AG04449 (cell line): ENCODE measurements around the gene ZBTB7C.

ENCODE experiments used
- CTCF ChIA-PET: fragments of 350-600 bp; formaldehyde crosslinking; extraction: SDS; loops from one replicate; lab custom pipeline; 2021; ENCODE audit warnings: antibody characterized with exemption; lab: Yijun Ruan, JAX
- POLR2A ChIA-PET: fragments of 400-600, 350-600 bp; formaldehyde crosslinking; extraction: SDS; loops from one replicate; lab custom pipeline; 2020; ENCODE audit warnings: antibody characterized with exemption, inconsistent platforms; lab: Yijun Ruan, JAX
- DNase-seq: peaks from one replicate; pipeline ENCODE4 v3.0.0-alpha.2; 2010; ENCODE audit warnings: low read depth, low spot score
- H3K4me3 ChIP-seq: 2 replicates; pipeline ENCODE4 v1.5.1; 2011; ENCODE audit warnings: low read depth, mild to moderate bottlenecking, control low read depth, low read length
- TF ChIP-seq, protein P1 (sequence below): IDR thresholded peaks from one replicate; pipeline ENCODE4 v1.5.1; 2011; ENCODE audit warnings: mild to moderate bottlenecking, moderate library complexity, low read length, control low read depth, inconsistent platforms; ENCODE audit not compliant: insufficient read depth; ENCODE audit errors: missing control alignments

ZBTB7C gene

GRCh38 chr18:48095726-48096125 lies 313.5 kb downstream of the ZBTB7C start:
- POLR2A ChIA-PET: no interaction called here
- H3K4me3 ChIP-seq: no peak overlapping the region
- TF ChIP-seq, protein P1, sequence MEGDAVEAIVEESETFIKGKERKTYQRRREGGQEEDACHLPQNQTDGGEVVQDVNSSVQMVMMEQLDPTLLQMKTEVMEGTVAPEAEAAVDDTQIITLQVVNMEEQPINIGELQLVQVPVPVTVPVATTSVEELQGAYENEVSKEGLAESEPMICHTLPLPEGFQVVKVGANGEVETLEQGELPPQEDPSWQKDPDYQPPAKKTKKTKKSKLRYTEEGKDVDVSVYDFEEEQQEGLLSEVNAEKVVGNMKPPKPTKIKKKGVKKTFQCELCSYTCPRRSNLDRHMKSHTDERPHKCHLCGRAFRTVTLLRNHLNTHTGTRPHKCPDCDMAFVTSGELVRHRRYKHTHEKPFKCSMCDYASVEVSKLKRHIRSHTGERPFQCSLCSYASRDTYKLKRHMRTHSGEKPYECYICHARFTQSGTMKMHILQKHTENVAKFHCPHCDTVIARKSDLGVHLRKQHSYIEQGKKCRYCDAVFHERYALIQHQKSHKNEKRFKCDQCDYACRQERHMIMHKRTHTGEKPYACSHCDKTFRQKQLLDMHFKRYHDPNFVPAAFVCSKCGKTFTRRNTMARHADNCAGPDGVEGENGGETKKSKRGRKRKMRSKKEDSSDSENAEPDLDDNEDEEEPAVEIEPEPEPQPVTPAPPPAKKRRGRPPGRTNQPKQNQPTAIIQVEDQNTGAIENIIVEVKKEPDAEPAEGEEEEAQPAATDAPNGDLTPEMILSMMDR: no peak
- CTCF ChIA-PET: no interaction called here
- DNase-seq: no peak

- no peak for DNase-seq
- ChIA-PET CTCF (no interaction called here), POLR2A (no interaction called here)
- no peak overlapping the region for H3K4me3 ChIP-seq
- TF ChIP-seq, protein P1: no peak
These were observed 316.1 kb downstream of the ZBTB7C start for GRCh38 chr18:48093104-48093503.

- CTCF ChIA-PET: no interaction called here
- TF ChIP-seq, protein P1: no peak
- no peak for DNase-seq
- POLR2A ChIA-PET: no interaction called here
- no peak overlapping the region for H3K4me3 ChIP-seq
These were observed 317.2 kb downstream of the ZBTB7C start for GRCh38 chr18:48091869-48092497.

- DNase-seq: no peak
- ChIA-PET CTCF (no interaction called here), POLR2A (no interaction called here)
- H3K4me3 ChIP-seq: no peak overlapping the region
- TF ChIP-seq, protein P1: no peak
These were observed 318.5 kb downstream of the ZBTB7C start for GRCh38 chr18:48090702-48091101.

DNA sequence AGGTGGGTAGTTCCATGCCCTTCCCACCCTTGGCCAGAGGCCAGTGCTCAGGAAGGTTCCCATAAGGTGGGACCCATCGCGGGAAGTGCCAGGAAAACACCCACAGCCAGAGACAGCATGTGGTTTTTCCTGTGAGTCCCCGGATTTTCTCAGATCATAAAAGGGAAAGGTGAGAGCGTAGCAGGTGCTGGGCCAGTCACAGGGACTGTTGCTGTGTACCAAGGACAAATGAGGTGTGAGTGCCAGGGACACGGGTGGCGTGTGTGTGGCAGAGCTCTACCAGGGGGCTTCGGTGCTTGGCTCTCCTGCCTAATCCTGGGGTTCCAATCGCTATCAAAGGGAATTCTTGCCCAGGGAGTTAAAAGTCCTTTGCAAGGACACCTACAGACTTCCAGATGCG lies 319.2 kb downstream of the ZBTB7C start:
- H3K4me3 ChIP-seq: no peak overlapping the region
- TF ChIP-seq, protein P1: no peak
- POLR2A ChIA-PET: no interaction called here
- no peak for DNase-seq
- CTCF ChIA-PET: no interaction called here

- DNase-seq: no peak
- ChIA-PET POLR2A (no interaction called here), CTCF (no interaction called here)
- TF ChIP-seq, protein P1: no peak
- H3K4me3 ChIP-seq: no peak overlapping the region
These were observed 323.2 kb downstream of the ZBTB7C start for GRCh38 chr18:48085781-48086487.
